Lower leg skin (tissue), 4 donors: ENCODE data around the gene GPC1. TPM values are rescaled to one million over a fixed set of nuclear protein-coding genes. Genes with fewer than 3 reads are reported as not detected.
A peak's percentile ranks its signal among the peaks of the same experiment; 100 is the strongest.

Experiments
- DNase-seq, 2 donors: peaks; one replicate each; pipeline ENCODE4 v3.0.0-alpha.2; 2019; ENCODE audit warnings: low spot score in 2 of 2
- H3K4me3 ChIP-seq: fragments of 200-600 bp; sonication (generic); 2 replicates; pipeline ENCODE4 v1.5.1; 2017; ENCODE audit warnings: mild to moderate bottlenecking, low read depth; ENCODE audit not compliant: poor library complexity, severe bottlenecking
- CTCF ChIP-seq, 3 donors: fragments of 450-650 bp; IDR thresholded peaks; one replicate each; pipeline ENCODE4 v1.5.1; 2016; ENCODE audit warnings: antibody characterized with exemption in 3 of 3, mild to moderate bottlenecking in 3 of 3, moderate library complexity in 2 of 3
- POLR2A ChIP-seq, 2 donors: fragments of 450-650 bp; IDR thresholded peaks; one replicate each; pipeline ENCODE4 v1.6.1; 2016 to 2017; ENCODE audit warnings: antibody characterized with exemption in 2 of 2, mild to moderate bottlenecking in 1 of 2, moderate library complexity in 1 of 2
- WGBS, 2 donors: methylation state at CpG; one replicate each; pipeline ENCODE4 v1.1.5; 2018; 5-methylcytosine and 5-hydroxymethylcytosine counted together
- intact Hi-C: fragments of 100-400 bp; cut with DNase I; formaldehyde crosslinking; loops from one replicate; pipeline ENCODE4 v1.15.0; 2023; ENCODE audit warnings: low total_unique reads
- total RNA-seq, 4 donors: library from RNA; depleted of rRNA; stranded (reverse); fragments of >200 nt; gene quantifications; one replicate each; pipeline ENCODE4 v1.1.0, GENCODE V29; 2016

Gene GPC1
- total RNA-seq, 4 donors from 2014 or later: 87.6 to 145 (median 114) TPM

- intact Hi-C loops: no loop called here
- H3K4me3 ChIP-seq: no peak overlapping the region
- peak in 1 of 2 donors; percentile 76 for DNase-seq
- 88 to 90% methylated on average over 24 of the region's 24 CpGs for WGBS, 2 donors
- TF ChIP-seq POLR2A (IDR thresholded peaks at IDR 0.05): no peak
- no peak for TF ChIP-seq CTCF (IDR thresholded peaks at IDR 0.05)
These were observed 65.3 kb downstream of the GPC1 start for GRCh38 chr2:240500561-240501423.

- intact Hi-C loops: no loop called here
- TF ChIP-seq CTCF (IDR thresholded peaks at IDR 0.05) (no peak), POLR2A (IDR thresholded peaks at IDR 0.05) (no peak)
- H3K4me3 ChIP-seq: no peak overlapping the region
- 82 to 96% methylated on average over 13 of the region's 13 CpGs for WGBS, 2 donors
- peak; percentile 8 to 60 for DNase-seq
These were observed 66.1 kb downstream of the GPC1 start for GRCh38 chr2:240501531-240501991.

GRCh38 chr2:240502059-240502429, 66.6 kb downstream of the GPC1 start:
- TF ChIP-seq CTCF (IDR thresholded peaks at IDR 0.05): no peak
- TF ChIP-seq POLR2A (IDR thresholded peaks at IDR 0.05): no peak
- WGBS, 2 donors: 88 to 90% methylated on average over 5 of the region's 5 CpGs
- intact Hi-C loops: no loop called here
- DNase-seq: peak in 1 of 2 donors; percentile 64
- no peak overlapping the region for H3K4me3 ChIP-seq

GRCh38 chr2:240502430-240503121, 67.1 kb downstream of the GPC1 start:
- TF ChIP-seq CTCF (IDR thresholded peaks at IDR 0.05): no peak
- no peak for TF ChIP-seq POLR2A (IDR thresholded peaks at IDR 0.05)
- intact Hi-C loops: no loop called here
- H3K4me3 ChIP-seq: no peak overlapping the region
- peak; percentile 10 to 70 for DNase-seq
- 81 to 85% methylated on average over 14 of the region's 14 CpGs for WGBS, 2 donors

GRCh38 chr2:240503375-240503774, 67.9 kb downstream of the GPC1 start:
- 93 to 99% methylated on average over 9 of the region's 9 CpGs for WGBS, 2 donors
- intact Hi-C loops: no loop called here
- TF ChIP-seq POLR2A (IDR thresholded peaks at IDR 0.05): no peak
- no peak for TF ChIP-seq CTCF (IDR thresholded peaks at IDR 0.05)
- peak; percentile 7 to 53 for DNase-seq
- no peak overlapping the region for H3K4me3 ChIP-seq
